Measurements from ENCODE around the gene SPDYE2.
"Not testable (repeated sequence)": the region's sequence is repeated elsewhere in the genome, so short reads cannot be mapped to it uniquely, and the experiment has no call there.

DNA sequence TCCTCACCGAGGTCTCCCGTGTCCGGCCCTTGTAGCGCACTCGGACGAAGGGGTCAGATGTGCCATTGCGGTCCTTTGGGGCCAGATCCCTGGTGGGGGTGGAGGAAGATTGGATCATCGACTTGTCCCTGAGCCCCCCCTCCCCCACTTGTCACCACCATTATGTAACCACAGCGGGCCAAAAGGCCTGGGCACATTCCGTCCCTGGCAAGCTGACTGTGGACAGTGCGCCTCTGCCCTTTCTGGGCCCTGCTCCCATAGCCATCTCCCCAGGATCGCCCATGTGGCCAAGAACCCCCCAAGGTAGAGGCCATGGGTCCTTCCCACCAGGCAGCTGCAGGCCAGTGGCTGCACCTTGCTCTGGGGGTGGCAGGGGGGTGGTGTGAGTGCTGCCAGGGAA, 51.3 kb downstream of the SPDYE2 start:
- TF ChIP-seq, protein P1, sequence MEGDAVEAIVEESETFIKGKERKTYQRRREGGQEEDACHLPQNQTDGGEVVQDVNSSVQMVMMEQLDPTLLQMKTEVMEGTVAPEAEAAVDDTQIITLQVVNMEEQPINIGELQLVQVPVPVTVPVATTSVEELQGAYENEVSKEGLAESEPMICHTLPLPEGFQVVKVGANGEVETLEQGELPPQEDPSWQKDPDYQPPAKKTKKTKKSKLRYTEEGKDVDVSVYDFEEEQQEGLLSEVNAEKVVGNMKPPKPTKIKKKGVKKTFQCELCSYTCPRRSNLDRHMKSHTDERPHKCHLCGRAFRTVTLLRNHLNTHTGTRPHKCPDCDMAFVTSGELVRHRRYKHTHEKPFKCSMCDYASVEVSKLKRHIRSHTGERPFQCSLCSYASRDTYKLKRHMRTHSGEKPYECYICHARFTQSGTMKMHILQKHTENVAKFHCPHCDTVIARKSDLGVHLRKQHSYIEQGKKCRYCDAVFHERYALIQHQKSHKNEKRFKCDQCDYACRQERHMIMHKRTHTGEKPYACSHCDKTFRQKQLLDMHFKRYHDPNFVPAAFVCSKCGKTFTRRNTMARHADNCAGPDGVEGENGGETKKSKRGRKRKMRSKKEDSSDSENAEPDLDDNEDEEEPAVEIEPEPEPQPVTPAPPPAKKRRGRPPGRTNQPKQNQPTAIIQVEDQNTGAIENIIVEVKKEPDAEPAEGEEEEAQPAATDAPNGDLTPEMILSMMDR (IDR thresholded peaks at IDR 0.05) = not testable (repeated sequence)
- not testable (repeated sequence) for TF ChIP-seq ZFX (IDR thresholded peaks at IDR 0.05; ENCODE audit: borderline replicate concordance)
